ENCODE data around the gene PPP1R12C. TPM values are rescaled to one million over a fixed set of nuclear protein-coding genes. Genes with fewer than 3 reads are reported as not detected.
"Not testable (repeated sequence)": the region's sequence is repeated elsewhere in the genome, so short reads cannot be mapped to it uniquely, and the experiment has no call there.

The PPP1R12C gene
- total RNA-seq = 153 TPM in 2 replicates

- intact Hi-C loops (cut with micrococcal nuclease) = loop anchor here (1.0 to 5.0 kb wide), 19 partner anchors 28 to 1200 kb away; partner anchors contain the start of genes CNOT3, DNAAF3, EPN1 and FIZ1
Measured at GRCh38 chr19:55116859-55117662, at the start of gene PPP1R12C. Gene PPP1R12C, minus strand, starts transcription at chr19:55117637. Its CDS starts 94 bp downstream, at chr19:55117543.

- intact Hi-C loops (cut with micrococcal nuclease) = loop anchor here (1.0 to 2.0 kb wide), 2 partner anchors 49 to 92 kb away; partner anchors contain the start of genes PPP1R12C and PPP6R1
Measured at GRCh38 chr19:55166530-55167268, 49.3 kb upstream of the PPP1R12C start, which contains the start of gene DNAAF3. Gene DNAAF3, minus strand, starts transcription at chr19:55166613. Its CDS starts 200 bp downstream, at chr19:55166413.

GRCh38 chr19:55165952-55166529, 48.6 kb upstream of the PPP1R12C start:
- intact Hi-C loops (cut with micrococcal nuclease) = loop anchor here (1.0 to 2.0 kb wide), 2 partner anchors 49 to 93 kb away; partner anchors contain the start of genes PPP1R12C and PPP6R1

GRCh38 chr19:55161571-55162322, 44.3 kb upstream of the PPP1R12C start:
- intact Hi-C loops (cut with micrococcal nuclease) = loop anchor here (2.0 kb wide), 2 partner anchors 13 to 81 kb away; no protein-coding TSS in a partner anchor

- intact Hi-C loops (cut with micrococcal nuclease) = loop anchor here (1.0 to 2.0 kb wide), 6 partner anchors 14 to 280 kb away; partner anchors contain the start of gene RDH13
Measured at GRCh38 chr19:55160986-55161365, 43.5 kb upstream of the PPP1R12C start.

- intact Hi-C loops (cut with micrococcal nuclease) = loop anchor here (1.0 to 2.0 kb wide), 6 partner anchors 14 to 279 kb away; partner anchors contain the start of gene RDH13
Measured at GRCh38 chr19:55160128-55160985, 42.9 kb upstream of the PPP1R12C start.

- intact Hi-C loops (cut with micrococcal nuclease) = no loop called here
Measured at GRCh38 chr19:55158848-55159749, 41.7 kb upstream of the PPP1R12C start.

GRCh38 chr19:55158423-55158822, 41.0 kb upstream of the PPP1R12C start:
- intact Hi-C loops (cut with micrococcal nuclease) = no loop called here

- intact Hi-C loops (cut with micrococcal nuclease) = no loop called here
Measured at GRCh38 chr19:55157064-55157908, 39.8 kb upstream of the PPP1R12C start, which contains the start of gene TNNI3. Gene TNNI3, minus strand, starts transcription at chr19:55157732. Its CDS starts 143 bp downstream, at chr19:55157589.

GRCh38 chr19:55156202-55157063, 39.0 kb upstream of the PPP1R12C start:
- intact Hi-C loops (cut with micrococcal nuclease) = no loop called here

- intact Hi-C loops (cut with micrococcal nuclease) = not testable (repeated sequence)
Measured at GRCh38 chr19:55155784-55156183, 38.3 kb upstream of the PPP1R12C start.

- intact Hi-C loops (cut with micrococcal nuclease) = no loop called here
Measured at GRCh38 chr19:55153652-55154264, 36.3 kb upstream of the PPP1R12C start.

GRCh38 chr19:55152017-55152416, 34.6 kb upstream of the PPP1R12C start:
- intact Hi-C loops (cut with micrococcal nuclease) = no loop called here

- intact Hi-C loops (cut with micrococcal nuclease) = no loop called here
Measured at GRCh38 chr19:55149078-55150003, 31.9 kb upstream of the PPP1R12C start, which contains the start of gene TNNT1. Gene TNNT1, minus strand, starts transcription at chr19:55149206. Its CDS starts 2,049 bp downstream, at chr19:55147157.

Measured in T-helper 1 cell treated with Interleukin-12 subunit alpha and Interleukin-12 subunit beta and Interleukin-4 antibody, amounts not matched to agents 30 ng/mL and 1 ng/mL, for 36 hours (primary cell).